Body of pancreas (tissue), 4 donors: ENCODE measurements around the gene VPS4B.

Source experiments
- POLR2A ChIP-seq, 3 donors: fragments of 450-650 bp; IDR thresholded peaks; one replicate each; pipeline ENCODE4 v1.6.1; 2016; ENCODE audit warnings: antibody characterized with exemption in 3 of 3, mild to moderate bottlenecking in 2 of 3
- TF ChIP-seq, protein P1 (sequence below), 7 experiments: fragments of 450-650 bp in 4 of 7; fragments of 200-600 bp in 3 of 7; sonication (generic) in 3 of 7; IDR thresholded peaks; one replicate each; pipeline ENCODE4 v1.5.1; 2016 to 2019; ENCODE audit warnings: antibody characterized with exemption in 7 of 7

DNA sequence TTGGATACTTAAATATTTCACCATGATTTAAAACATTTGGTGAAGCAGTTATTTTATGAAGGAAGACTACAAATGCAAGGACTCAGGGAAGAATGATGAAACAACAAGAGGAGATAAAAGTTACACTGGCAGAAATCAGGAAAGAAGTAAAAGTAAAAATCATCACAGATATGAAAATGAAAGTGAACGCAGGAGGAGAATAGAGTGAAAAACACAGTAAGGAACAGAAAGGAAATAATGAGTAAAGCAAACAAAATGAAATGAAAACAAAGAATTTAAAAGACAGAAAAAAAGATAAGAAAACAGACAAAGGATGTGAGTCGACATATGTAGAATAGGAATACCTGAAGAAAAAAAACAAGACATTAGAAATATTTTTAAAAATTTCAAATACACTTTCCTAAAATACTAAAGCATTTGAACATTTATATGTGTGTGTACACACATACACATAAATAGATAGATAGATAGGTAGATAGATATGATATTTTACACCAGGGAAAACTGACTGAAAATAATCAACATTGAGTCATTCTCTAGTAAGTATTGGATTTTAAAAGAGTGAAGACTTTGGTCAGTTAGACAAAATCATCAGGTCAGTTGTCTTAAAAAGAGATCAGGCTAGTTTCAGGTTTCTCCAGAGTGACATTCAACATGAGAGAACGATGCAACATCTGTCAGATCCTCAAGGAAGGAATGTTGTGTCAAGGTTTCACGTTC, 43.2 kb downstream of the VPS4B start:
- TF ChIP-seq, protein P1, sequence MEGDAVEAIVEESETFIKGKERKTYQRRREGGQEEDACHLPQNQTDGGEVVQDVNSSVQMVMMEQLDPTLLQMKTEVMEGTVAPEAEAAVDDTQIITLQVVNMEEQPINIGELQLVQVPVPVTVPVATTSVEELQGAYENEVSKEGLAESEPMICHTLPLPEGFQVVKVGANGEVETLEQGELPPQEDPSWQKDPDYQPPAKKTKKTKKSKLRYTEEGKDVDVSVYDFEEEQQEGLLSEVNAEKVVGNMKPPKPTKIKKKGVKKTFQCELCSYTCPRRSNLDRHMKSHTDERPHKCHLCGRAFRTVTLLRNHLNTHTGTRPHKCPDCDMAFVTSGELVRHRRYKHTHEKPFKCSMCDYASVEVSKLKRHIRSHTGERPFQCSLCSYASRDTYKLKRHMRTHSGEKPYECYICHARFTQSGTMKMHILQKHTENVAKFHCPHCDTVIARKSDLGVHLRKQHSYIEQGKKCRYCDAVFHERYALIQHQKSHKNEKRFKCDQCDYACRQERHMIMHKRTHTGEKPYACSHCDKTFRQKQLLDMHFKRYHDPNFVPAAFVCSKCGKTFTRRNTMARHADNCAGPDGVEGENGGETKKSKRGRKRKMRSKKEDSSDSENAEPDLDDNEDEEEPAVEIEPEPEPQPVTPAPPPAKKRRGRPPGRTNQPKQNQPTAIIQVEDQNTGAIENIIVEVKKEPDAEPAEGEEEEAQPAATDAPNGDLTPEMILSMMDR (IDR thresholded peaks at IDR 0.05), result no peak
- TF ChIP-seq POLR2A (IDR thresholded peaks at IDR 0.05), result no peak
